ENCODE data around the gene ZNF24.

The ZNF24 gene

DNA sequence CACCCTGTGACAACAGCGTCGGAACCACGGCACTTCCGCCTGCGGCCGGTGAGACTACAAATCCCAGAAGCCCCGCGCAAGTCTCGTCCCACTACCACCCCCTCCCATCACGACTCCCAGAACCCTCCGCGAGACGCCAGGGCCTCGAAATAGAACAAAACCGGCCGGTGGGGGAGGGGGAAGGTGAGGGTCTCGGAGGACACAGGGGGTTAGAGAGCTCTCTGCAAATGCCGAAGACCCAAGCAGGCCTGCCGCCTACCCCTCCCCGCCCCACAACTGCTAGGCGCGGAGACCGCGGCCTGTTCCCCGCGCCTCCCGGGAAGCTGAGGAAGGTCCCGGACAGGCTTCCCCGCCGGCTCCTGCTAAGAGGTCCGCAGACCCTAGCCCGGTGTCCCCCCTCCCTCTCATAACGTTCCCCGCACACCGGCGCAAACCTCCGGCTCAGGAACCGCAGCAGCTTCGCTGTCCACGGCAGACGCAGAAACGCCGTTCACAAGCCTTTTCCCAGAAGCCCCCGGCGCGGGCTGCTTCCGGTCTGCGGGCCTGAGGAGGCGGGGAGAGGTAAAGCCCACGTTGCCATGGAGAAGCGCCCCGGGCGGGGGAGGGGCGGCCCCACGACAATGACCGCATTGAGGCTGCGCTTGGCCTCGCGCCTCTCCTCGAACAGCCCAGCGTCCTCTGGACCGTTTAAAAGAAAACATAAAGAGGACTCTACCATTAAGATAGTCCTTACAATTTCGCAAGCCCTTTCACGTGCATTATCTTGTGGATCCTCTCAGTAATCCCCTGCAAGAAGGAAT lies at the start of gene ZNF24:
Gene ZNF24 (minus strand): TSS at position 485 of the 800 bp plus-strand sequence. CDS start 3,770 bp downstream, outside the sequence.
- Histone ChIP-seq H3K9me3 (ENCODE audit: control insufficient read depth in 2 of 2, low read length in 2 of 2) (no peaks in the 10 kb centered on the region), H3K4me3 (ENCODE audit: low read length in 2 of 2) (peak within 1 kb of the TSS; percentile 77 to 94), H3K4me1 (ENCODE audit: control insufficient read depth, insufficient read depth, low read length) (peaks cover 14% of the 10 kb centered on the region), H3K27ac (ENCODE audit: low read length) (peak within 1 kb of the TSS; percentile 97), H3K9ac (ENCODE audit: low read length in 2 of 2) (peak within 1 kb of the TSS; percentile 97), H3K27me3 (ENCODE audit: control insufficient read depth in 1 of 2, insufficient read depth in 2 of 2, low read length in 2 of 2) (no peaks in the 10 kb centered on the region), H3K36me3 (ENCODE audit: control insufficient read depth in 2 of 2, insufficient read depth in 2 of 2, low read length in 2 of 2) (peaks cover 12 to 13% of the 10 kb centered on the region in 2 donors)

DNA sequence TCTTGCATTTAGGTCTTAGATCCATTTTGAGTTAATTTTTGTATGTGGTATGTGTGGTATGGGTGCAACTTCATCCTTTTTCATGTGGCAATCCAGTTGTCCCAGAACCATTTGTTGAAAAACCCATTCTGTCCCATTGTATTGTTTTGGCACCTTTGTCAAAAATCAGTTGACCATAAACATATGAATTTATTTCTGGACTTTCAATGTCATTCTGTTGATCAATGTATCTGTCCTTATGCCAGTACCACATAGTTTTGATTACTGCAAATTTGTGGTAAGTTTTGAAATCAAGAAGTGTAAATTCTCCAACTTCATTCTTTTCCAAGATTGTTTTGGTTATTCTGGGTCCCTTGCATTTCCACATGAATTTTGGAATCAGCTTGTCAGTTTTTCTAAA lies 49.5 kb upstream of the ZNF24 start:
- H3K36me3 ChIP-seq (ENCODE audit: control insufficient read depth in 2 of 2, insufficient read depth in 2 of 2, low read length in 2 of 2), result no peaks in the 10 kb centered on the region
- H3K27me3 ChIP-seq (ENCODE audit: control insufficient read depth in 1 of 2, insufficient read depth in 2 of 2, low read length in 2 of 2), result no peaks in the 10 kb centered on the region
- no peaks in the 10 kb centered on the region for H3K4me1 ChIP-seq (ENCODE audit: control insufficient read depth, insufficient read depth, low read length)
- H3K27ac ChIP-seq (ENCODE audit: low read length), result no peak overlapping the region
- H3K4me3 ChIP-seq (ENCODE audit: low read length in 2 of 2), result no peak overlapping the region
- no peaks in the 10 kb centered on the region for H3K9me3 ChIP-seq (ENCODE audit: control insufficient read depth in 2 of 2, low read length in 2 of 2)
- H3K9ac ChIP-seq (ENCODE audit: low read length in 2 of 2), result no peak overlapping the region

- H3K9me3 ChIP-seq (ENCODE audit: control insufficient read depth in 2 of 2, low read length in 2 of 2), result no peaks in the 10 kb centered on the region
- H3K9ac ChIP-seq (ENCODE audit: low read length in 2 of 2), result no peak overlapping the region
- H3K4me1 ChIP-seq (ENCODE audit: control insufficient read depth, insufficient read depth, low read length), result no peaks in the 10 kb centered on the region
- no peak overlapping the region for H3K27ac ChIP-seq (ENCODE audit: low read length)
- H3K27me3 ChIP-seq (ENCODE audit: control insufficient read depth in 1 of 2, insufficient read depth in 2 of 2, low read length in 2 of 2), result no peaks in the 10 kb centered on the region
- no peak overlapping the region for H3K4me3 ChIP-seq (ENCODE audit: low read length in 2 of 2)
- H3K36me3 ChIP-seq (ENCODE audit: control insufficient read depth in 2 of 2, insufficient read depth in 2 of 2, low read length in 2 of 2), result no peaks in the 10 kb centered on the region
Observed at GRCh38 chr18:35392375-35392774, 48.2 kb upstream of the ZNF24 start.

GRCh38 chr18:35390951-35391700 lies 46.9 kb upstream of the ZNF24 start:
- Histone ChIP-seq H3K4me3 (ENCODE audit: low read length in 2 of 2) (no peak overlapping the region), H3K9me3 (ENCODE audit: control insufficient read depth in 2 of 2, low read length in 2 of 2) (no peaks in the 10 kb centered on the region), H3K36me3 (ENCODE audit: control insufficient read depth in 2 of 2, insufficient read depth in 2 of 2, low read length in 2 of 2) (no peaks in the 10 kb centered on the region), H3K4me1 (ENCODE audit: control insufficient read depth, insufficient read depth, low read length) (peaks cover 4% of the 10 kb centered on the region), H3K27ac (ENCODE audit: low read length) (no peak overlapping the region), H3K27me3 (ENCODE audit: control insufficient read depth in 1 of 2, insufficient read depth in 2 of 2, low read length in 2 of 2) (no peaks in the 10 kb centered on the region), H3K9ac (ENCODE audit: low read length in 2 of 2) (no peak overlapping the region)

- peaks cover 4% of the 10 kb centered on the region for H3K4me1 ChIP-seq (ENCODE audit: control insufficient read depth, insufficient read depth, low read length)
- no peaks in the 10 kb centered on the region for H3K9me3 ChIP-seq (ENCODE audit: control insufficient read depth in 2 of 2, low read length in 2 of 2)
- no peaks in the 10 kb centered on the region for H3K36me3 ChIP-seq (ENCODE audit: control insufficient read depth in 2 of 2, insufficient read depth in 2 of 2, low read length in 2 of 2)
- peak overlapping the region; percentile 32 for H3K27ac ChIP-seq (ENCODE audit: low read length)
- H3K27me3 ChIP-seq (ENCODE audit: control insufficient read depth in 1 of 2, insufficient read depth in 2 of 2, low read length in 2 of 2), result no peaks in the 10 kb centered on the region
- H3K9ac ChIP-seq (ENCODE audit: low read length in 2 of 2), result no peak overlapping the region
- H3K4me3 ChIP-seq (ENCODE audit: low read length in 2 of 2), result no peak overlapping the region
Observed at GRCh38 chr18:35389095-35389618, 44.9 kb upstream of the ZNF24 start.

DNA sequence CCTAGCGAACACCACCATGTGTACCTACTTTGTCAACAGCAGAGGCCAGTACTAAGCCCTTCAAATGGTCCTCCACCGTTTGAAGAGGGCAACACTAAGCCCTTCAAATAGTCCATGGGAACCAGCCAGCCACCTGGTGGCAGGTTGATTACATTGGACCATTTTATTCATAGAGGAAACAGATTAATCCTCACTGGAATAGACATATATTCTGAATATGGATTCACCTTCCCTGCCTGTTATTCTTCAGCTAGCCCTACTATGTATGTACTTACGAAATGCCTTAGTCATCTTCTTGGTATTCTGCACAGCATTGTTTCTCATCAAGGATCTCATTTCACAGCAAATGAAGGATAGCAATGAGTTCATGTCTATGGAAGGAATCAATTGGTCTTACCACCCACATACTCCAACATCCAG lies 42.9 kb upstream of the ZNF24 start:
- Histone ChIP-seq H3K36me3 (ENCODE audit: control insufficient read depth in 2 of 2, insufficient read depth in 2 of 2, low read length in 2 of 2) (no peaks in the 10 kb centered on the region), H3K4me1 (ENCODE audit: control insufficient read depth, insufficient read depth, low read length) (peaks cover 4% of the 10 kb centered on the region), H3K4me3 (ENCODE audit: low read length in 2 of 2) (no peak overlapping the region), H3K27me3 (ENCODE audit: control insufficient read depth in 1 of 2, insufficient read depth in 2 of 2, low read length in 2 of 2) (no peaks in the 10 kb centered on the region), H3K9me3 (ENCODE audit: control insufficient read depth in 2 of 2, low read length in 2 of 2) (no peaks in the 10 kb centered on the region), H3K27ac (ENCODE audit: low read length) (no peak overlapping the region), H3K9ac (ENCODE audit: low read length in 2 of 2) (no peak overlapping the region)

DNA sequence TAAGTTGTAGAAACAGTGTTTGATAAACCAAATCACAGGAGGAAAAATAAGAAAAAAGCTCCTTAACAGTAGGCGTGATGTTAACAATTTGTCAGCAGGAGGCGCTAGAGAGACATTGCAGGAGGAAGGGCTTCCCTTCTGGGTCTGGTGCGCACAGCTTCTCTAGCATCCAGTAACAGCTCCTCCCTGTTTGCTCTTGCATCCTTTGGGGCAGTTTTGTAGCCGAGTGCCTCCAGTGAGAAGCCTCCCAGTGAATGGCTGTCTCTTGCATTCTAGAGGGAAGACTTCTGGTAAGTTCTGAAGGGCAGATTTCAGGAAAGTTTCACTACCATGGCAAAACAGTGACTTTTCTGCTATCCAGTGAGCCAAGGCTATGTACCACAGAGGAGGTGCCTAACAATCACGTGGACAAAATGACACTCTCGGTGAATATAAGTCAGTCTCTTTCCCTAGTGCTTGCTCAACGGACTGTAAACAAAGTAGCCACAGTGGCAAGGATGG lies 42.4 kb upstream of the ZNF24 start:
- Histone ChIP-seq H3K36me3 (ENCODE audit: control insufficient read depth in 2 of 2, insufficient read depth in 2 of 2, low read length in 2 of 2) (no peaks in the 10 kb centered on the region), H3K27ac (ENCODE audit: low read length) (no peak overlapping the region), H3K9me3 (ENCODE audit: control insufficient read depth in 2 of 2, low read length in 2 of 2) (no peaks in the 10 kb centered on the region), H3K27me3 (ENCODE audit: control insufficient read depth in 1 of 2, insufficient read depth in 2 of 2, low read length in 2 of 2) (no peaks in the 10 kb centered on the region), H3K9ac (ENCODE audit: low read length in 2 of 2) (no peak overlapping the region), H3K4me1 (ENCODE audit: control insufficient read depth, insufficient read depth, low read length) (peaks cover 4% of the 10 kb centered on the region), H3K4me3 (ENCODE audit: low read length in 2 of 2) (no peak overlapping the region)

DNA sequence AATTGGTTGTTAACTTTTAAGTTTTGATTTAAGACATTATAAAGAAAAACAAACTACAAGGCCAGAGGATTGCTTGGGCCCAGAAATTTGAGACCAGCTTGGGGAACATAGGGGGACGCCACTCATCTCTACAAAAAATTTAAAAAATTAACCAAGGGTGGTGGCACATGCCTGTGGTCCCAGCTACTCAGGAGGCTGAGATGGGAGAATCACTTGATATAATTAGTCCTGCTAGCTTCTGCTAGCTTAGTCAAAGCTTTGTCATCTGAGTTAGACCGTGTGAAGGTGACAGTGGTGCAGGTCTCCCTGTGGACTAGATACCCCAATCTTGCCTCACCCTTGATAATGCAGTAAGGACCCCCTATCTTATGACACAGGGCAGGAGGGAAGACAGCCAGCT lies 38.9 kb upstream of the ZNF24 start:
- H3K27ac ChIP-seq (ENCODE audit: low read length), result no peak overlapping the region
- no peak overlapping the region for H3K4me3 ChIP-seq (ENCODE audit: low read length in 2 of 2)
- peaks cover 4% of the 10 kb centered on the region for H3K4me1 ChIP-seq (ENCODE audit: control insufficient read depth, insufficient read depth, low read length)
- no peaks in the 10 kb centered on the region for H3K9me3 ChIP-seq (ENCODE audit: control insufficient read depth in 2 of 2, low read length in 2 of 2)
- no peaks in the 10 kb centered on the region for H3K36me3 ChIP-seq (ENCODE audit: control insufficient read depth in 2 of 2, insufficient read depth in 2 of 2, low read length in 2 of 2)
- no peaks in the 10 kb centered on the region for H3K27me3 ChIP-seq (ENCODE audit: control insufficient read depth in 1 of 2, insufficient read depth in 2 of 2, low read length in 2 of 2)
- no peak overlapping the region for H3K9ac ChIP-seq (ENCODE audit: low read length in 2 of 2)

GRCh38 chr18:35379421-35379820 lies 35.2 kb upstream of the ZNF24 start:
- Histone ChIP-seq H3K4me1 (ENCODE audit: control insufficient read depth, insufficient read depth, low read length) (peaks cover 6% of the 10 kb centered on the region), H3K9me3 (ENCODE audit: control insufficient read depth in 2 of 2, low read length in 2 of 2) (no peaks in the 10 kb centered on the region), H3K9ac (ENCODE audit: low read length in 2 of 2) (no peak overlapping the region), H3K36me3 (ENCODE audit: control insufficient read depth in 2 of 2, insufficient read depth in 2 of 2, low read length in 2 of 2) (no peaks in the 10 kb centered on the region), H3K27me3 (ENCODE audit: control insufficient read depth in 1 of 2, insufficient read depth in 2 of 2, low read length in 2 of 2) (no peaks in the 10 kb centered on the region), H3K4me3 (ENCODE audit: low read length in 2 of 2) (no peak overlapping the region), H3K27ac (ENCODE audit: low read length) (no peak overlapping the region)

DNA sequence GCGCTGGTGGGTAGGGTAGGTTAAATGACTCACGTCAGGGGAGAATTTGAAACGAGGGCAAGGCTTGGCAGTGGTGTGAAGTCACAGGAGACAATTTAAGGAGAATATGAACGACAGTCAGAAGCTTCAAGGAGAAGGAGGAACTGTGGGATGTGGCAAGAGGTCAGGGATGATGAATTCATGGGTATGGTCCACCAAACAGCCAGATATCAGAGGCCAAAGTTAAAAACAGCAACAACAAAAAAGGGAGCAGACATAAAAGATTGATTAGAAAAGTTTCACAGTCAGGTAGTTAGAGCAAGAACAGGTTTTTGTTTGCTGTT lies 34.3 kb upstream of the ZNF24 start:
- H3K9me3 ChIP-seq (ENCODE audit: control insufficient read depth in 2 of 2, low read length in 2 of 2), result no peaks in the 10 kb centered on the region
- no peak overlapping the region for H3K27ac ChIP-seq (ENCODE audit: low read length)
- H3K9ac ChIP-seq (ENCODE audit: low read length in 2 of 2), result no peak overlapping the region
- H3K36me3 ChIP-seq (ENCODE audit: control insufficient read depth in 2 of 2, insufficient read depth in 2 of 2, low read length in 2 of 2), result no peaks in the 10 kb centered on the region
- H3K27me3 ChIP-seq (ENCODE audit: control insufficient read depth in 1 of 2, insufficient read depth in 2 of 2, low read length in 2 of 2), result no peaks in the 10 kb centered on the region
- peaks cover 6% of the 10 kb centered on the region for H3K4me1 ChIP-seq (ENCODE audit: control insufficient read depth, insufficient read depth, low read length)
- H3K4me3 ChIP-seq (ENCODE audit: low read length in 2 of 2), result no peak overlapping the region

Measured in stomach smooth muscle (tissue), 2 donors.